RCC 7860 (cell line): ENCODE measurements around the gene SCN1A.
"Not testable (repeated sequence)": the region's sequence is repeated elsewhere in the genome, so short reads cannot be mapped to it uniquely, and the experiment has no call there.

Experiments
- DNase-seq: peaks from one replicate; pipeline ENCODE4 v3.0.0-alpha.2; 2015; ENCODE audit warnings: low spot score
- FAIRE-seq: peaks from 2 replicates; lab custom pipeline; 2012; peaks lifted over from hg19 to GRCh38; lab: Jason Lieb, UNC

The SCN1A gene

DNA sequence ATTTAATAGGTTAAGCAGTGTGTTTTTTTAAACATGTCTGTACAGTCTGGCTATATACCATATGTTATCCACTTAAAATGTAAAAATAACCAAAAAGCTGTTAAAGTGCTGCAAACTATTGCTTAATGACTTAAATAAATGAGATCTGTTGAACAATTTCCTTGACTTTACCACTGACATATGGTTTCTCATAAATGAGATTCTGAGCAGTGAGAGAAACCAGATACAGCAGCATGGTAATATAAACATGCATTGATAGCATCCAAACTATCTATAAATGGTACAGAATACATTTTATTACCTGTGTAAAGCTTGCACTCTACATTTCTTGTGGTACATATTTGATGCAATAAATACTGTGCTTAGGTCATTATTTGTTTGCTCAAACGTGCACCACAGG lies 138.0 kb downstream of the SCN1A start:
- DNase-seq: no peak
- no peak for FAIRE-seq

DNA sequence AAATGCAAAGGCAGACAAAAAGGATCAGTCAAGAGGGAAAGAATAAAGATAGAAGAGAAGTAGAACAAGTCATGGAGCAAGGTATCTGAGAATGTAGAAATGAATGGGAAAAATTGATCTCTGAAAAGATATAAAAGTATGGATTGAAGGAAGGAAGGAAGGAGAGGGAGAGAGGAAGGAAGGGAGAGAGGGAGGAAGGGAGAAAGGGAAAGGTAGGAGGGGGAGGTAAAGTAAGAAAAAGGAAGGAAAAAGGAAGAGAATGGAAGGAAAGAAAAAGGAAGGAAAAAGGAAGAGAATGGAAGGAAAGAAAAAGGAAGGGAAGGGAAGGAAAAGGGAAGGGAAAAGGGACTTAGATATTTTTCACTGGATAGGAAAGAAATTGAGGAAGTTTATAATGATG lies 142.7 kb downstream of the SCN1A start:
- no peak for DNase-seq
- no peak for FAIRE-seq

DNA sequence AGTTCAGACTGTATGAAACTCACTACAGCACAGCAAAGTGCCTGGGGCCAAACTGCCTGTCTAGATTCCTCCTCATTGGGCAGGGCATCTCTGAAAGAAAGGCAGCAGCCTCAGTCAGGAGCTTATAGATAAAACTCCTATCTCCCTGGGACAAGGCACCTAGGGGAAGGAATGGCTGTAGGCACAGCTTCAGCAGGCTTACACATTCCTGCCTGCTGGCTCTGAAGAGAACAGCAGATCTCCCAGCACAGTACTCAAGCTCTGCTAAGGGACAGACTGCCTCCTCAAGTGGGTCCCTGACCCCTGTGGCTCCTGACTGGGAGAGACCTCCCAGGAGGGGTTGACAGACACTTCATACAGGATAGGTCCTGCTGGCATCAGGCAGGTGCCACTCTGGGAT lies 155.7 kb downstream of the SCN1A start:
- not testable (repeated sequence) for FAIRE-seq, DNase-seq

DNA sequence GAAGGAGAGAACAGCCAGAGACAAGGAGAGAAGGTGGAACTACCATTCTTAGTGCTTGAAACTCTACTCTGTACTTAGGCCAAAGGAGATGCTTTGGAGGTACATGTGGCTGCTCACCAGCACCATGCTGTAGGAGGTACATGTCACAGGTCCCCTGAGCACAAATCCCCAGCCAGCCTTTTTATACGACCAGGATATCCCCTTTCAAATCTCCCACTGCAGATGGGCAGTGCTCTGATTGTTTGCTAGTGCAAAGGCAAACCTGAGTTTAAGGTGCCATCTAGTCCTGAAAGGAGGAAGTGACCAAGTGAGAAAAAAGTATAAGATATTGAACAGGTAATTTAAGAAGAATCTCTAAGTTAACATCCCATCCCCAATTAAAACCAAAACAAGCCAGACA lies 157.2 kb downstream of the SCN1A start:
- FAIRE-seq (no peak), DNase-seq (no peak)

DNA sequence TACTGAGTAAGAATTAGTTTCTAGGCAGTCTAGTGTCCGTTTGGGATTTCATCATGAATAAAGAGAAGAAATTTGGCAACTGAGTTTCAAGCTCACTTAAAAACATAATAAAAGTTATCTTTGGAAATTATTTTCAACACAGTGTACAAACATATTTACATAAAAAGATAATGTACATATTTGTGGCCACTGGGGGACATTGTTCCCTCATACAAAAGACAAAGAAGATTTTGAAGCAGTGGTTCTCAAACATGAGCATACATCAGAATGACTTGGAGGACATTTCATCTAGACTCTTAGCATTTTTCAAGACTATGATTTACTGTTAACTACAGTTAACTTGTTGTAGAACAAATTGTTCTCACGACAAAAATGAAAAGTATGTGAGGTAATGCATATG lies 158.6 kb downstream of the SCN1A start:
- DNase-seq (no peak), FAIRE-seq (no peak)

DNA sequence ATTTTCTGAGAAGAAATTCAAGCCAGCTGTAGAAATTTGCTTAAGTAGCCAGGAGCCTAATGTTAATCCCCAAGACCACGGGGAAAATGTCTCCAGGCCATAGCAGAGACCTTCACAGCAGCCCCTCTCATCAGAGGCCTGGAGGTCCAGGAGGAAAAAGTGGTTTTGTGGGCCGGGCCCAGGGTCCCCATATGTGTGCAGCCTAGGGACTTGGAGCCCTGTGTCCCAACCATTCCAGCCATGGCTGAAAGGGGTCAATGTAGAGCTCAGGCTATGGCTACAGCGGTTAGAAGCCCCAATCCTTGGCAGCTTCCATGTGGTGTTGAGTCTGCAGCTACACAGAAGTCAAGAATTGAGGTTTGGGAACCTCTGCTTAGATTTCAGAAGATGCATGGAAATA lies 160.1 kb downstream of the SCN1A start:
- FAIRE-seq: no peak
- no peak for DNase-seq

DNA sequence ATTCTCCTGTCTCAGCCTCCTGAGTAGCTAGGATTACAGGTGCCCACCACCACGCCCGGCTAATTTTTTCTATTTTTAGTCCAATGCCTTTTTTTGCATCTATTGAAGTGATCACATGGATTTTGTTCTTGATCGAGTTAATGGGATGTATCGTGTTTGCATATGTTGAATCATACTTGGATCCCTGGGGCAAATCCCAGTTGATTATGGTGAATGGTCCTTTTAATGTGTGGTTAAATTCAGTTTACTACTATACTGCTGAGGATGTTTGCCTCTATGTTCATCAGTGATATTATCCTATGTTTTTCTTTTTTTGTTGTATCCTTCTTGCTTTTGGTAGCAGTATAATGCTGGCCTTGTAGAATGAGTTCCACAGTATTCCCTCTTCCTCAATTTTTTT lies 166.0 kb downstream of the SCN1A start:
- FAIRE-seq (no peak), DNase-seq (no peak)

DNA sequence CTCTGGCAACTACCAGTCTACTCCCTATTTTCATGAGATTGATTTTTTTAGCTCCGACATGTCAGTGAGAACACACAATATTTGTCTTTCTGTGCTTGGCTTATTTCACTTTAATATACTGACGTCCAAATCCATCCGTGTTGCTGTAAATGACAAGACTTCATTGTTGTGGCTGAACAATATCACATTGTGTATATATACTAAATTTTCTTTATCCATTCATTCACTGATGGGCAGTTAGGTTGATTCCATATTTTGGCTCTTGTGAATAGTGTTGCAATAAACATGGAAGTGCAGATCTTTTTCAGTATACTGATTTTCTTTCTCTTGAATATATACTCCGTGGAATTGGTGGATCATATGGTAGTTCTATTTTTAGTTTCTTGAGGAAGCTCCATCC lies 168.4 kb downstream of the SCN1A start:
- DNase-seq (no peak), FAIRE-seq (no peak)

DNA sequence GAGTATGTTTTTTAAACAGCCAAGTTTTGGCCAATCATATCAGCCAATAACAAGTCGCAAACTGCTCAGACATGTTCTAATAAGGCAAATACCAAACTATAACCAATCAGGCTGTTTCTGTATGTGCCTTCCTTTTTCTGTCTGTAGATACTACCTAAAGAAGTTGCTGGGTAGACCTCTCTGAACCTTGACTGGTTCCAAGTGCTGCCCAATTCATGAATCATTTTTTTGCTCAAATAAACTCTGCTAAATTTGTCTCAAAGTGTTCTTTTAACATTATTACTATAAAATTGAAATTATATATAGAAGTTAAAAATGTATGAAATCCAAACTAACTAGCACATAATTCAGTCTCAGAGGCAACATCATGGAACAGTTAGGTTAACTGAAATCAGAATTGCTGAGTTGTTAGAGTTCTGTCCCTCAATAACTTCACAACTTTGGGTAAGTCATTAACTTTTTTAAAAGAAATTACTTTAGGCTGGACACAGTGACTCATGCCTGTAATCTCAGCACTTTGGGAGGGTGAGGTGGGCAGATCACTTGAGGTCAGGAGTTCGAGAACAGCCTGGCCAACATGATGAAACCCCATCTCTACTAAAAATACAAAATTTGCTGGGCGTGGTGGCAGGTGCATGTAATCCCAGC lies 169.4 kb downstream of the SCN1A start:
- peak; percentile 63 for FAIRE-seq
- no peak for DNase-seq

DNA sequence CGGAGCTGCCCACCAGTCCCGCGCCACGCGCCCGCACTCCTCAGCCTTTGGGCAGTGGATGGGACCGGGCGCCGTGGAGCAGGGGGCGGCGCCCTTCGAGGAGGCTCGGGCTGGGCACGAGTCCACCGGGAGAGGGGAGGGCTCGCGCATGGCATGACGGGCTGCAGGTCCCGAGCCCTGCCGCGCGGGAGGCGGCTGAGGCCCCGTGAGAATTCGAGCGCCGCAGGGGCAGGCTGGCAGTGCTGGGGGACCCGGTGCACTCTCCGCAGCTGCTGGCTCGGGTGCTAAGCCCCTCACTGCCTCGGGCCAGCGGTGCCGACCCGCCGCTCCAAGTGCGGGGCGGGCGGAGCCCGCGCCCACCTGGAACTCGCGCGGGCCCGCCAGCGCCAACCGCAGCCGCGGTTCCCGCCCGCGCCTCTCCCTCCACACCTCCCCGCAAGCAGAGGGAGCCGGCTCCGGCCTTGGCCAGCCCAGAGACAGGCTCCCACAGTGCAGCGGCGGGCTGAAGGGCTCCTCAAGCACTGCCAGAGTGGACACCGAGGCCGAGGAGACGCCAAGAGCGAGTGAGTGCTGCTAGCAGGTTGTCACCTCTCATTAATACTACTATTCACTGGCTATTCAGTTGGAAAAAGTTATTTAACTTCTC lies 170.7 kb downstream of the SCN1A start:
- no peak for DNase-seq
- no peak for FAIRE-seq

DNA sequence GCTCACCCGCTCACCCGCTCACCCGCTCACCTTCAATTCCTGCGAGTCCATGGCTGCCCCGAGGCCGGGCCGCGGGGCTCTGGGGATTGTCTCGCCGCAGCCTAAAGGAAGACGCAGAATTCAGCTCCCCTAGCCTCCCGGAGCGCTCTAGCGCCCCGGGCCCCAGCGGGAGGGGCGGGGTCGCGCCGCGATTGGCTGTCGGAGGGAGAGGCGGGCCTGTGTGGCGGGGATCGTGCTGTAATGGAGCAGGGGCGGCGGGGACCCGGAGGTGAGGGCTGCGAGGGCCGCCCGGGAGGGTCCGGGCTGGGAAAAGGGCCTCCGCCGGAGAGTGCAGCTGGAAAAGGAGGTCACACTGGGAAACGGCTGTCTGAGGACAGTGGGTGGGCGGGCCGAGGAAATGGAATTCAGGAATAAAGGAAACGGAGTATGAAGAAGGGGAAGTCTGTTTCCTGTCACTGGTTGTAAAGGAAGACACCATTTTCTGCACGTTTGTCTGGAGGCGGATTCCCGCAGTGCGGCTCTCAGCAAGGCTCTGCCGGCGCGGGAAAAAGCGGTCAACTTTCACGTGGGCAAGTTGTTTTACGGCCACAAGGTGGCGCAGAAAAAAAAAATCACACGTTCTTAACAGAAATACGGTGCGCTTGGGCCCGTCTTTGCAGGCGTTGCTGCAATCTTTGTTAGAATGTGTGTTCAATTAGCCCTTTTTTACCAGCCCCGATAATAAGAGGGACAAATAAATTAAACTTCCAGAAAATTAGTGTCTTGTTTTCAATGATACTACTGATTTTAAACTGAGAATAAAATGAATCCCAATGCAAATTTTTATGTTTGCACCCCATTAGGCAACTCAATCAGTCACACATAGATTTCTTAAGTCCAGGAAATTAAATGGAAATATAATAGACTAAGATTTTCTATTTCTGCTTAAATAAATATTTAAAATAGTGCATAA lies 173.9 kb downstream of the SCN1A start, which contains the start of gene TTC21B:
TTC21B (minus strand) TSS at position 122 of the 952 bp plus-strand sequence; CDS start at position 51, 71 bp downstream.
- DNase-seq (peak; percentile 83), FAIRE-seq (peak; percentile 83)

DNA sequence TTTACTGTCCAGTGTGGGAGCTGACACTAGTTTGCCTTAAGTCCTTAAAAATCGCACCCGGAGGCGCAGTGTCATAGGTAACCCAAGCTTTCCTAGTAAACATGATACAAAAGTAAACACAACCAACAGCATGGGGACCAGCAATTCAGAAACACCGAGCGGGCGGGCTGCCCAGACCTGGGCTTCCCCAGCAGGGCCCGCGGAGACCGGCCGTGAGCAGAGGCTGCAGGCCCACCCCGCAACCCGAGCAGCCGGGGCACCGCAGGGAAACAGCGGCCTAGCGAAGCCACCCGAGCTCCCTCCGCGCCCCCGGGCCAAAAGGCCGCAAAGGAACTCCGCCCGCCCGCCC lies 174.5 kb downstream of the SCN1A start:
- no peak for FAIRE-seq
- DNase-seq: no peak

DNA sequence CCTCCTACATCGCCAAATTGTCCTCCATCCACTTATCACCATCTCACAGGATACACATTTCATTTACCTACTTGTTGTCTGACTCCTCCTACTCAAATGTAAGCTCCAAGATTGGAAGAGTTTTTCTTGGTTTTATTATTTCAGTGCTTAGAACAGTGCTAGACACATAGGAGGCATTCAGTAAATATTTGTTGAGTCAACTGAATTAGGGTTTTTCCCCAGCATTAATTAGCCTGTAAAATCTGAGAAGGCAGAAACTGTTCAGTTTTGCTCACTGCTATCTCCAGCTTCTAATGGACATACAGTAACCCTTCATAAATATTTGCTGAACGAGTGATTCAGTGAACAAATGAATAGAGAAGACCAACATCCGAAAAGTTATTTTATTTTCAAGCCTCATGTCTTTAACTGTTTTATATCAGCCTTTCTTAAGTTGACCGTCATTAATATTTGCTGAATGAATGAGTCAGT lies 175.0 kb downstream of the SCN1A start:
- FAIRE-seq (peak; percentile 7), DNase-seq (no peak)

DNA sequence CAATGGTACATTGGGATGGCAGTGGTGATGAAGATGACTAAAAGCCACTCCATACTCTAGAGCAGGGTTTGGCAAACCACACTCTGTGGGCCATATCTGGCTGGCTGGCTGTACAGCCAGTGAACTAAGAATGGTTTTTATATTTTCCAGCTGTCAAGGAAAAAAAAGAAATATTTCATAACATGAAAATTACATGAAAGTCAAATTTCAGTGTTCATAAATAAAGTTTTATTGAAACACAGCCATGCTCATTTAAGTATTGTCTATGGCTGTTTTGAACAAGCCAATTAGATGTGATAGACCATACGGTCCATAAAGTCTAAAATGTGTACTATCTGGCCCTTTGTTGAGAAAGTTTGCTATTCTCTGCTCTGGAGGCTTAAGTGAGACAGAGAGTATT lies 175.7 kb downstream of the SCN1A start:
- FAIRE-seq (no peak), DNase-seq (no peak)

DNA sequence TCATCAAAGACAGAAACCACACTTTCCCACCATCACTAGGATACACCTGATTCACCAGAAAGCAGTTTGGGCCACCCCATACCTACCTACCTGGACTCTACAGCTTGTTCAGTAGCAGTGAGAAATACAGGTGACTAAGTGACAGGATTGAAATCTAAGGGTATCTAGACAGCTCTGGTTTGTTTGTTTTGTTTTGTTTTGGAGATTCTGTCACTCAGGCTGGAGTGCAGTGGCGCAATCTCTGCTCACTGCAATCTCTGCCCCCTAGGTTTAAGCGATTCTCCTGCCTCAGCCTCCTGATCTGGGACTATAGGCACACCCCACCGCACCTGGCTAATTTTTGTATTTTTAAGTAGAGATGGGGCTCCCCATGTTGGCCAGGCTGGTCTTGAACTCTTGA lies 177.4 kb downstream of the SCN1A start:
- DNase-seq (no peak), FAIRE-seq (no peak)

DNA sequence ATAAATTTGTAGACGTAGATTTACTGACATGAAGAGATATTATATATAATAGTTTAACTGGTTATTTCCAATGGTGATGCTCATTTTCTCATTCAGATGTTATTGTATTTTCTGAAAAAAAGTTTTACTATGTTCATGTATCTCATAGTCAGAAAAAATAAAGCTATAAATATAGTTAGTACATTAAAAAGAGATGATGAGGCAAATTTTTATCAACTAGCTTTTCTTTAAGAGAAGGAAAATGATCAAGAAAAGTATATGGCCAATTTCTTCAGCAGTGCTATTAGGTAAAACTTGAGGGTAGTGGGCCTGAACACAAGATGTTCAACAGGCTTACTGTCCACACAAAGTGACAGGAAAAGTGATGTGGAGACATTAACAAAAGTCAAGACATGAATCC lies 186.0 kb downstream of the SCN1A start:
- FAIRE-seq: no peak
- no peak for DNase-seq

DNA sequence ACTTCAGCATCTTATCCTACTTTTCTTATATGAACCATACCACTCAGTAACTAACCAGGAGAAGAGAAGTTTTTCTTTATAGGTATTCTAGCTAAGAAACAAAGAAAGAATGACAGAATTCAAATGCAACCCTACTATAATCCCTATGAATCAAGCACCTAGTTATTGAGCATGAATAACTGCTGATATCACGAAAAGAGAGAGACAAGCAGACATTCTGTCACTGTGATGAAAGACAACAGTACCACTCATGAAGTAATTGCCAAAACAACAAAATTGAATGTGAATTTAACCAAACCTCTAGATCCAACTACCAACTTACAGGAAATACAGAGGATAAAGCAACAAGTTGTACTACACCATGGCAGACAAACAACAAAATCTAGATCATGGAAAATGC lies 189.6 kb downstream of the SCN1A start:
- DNase-seq: no peak
- no peak for FAIRE-seq
